HCT116 (cell line): ENCODE data around the gene KSR2. TPM values are rescaled to one million over a fixed set of nuclear protein-coding genes. Genes with fewer than 3 reads are reported as not detected.

Source experiments
- ATAC-seq: fragments of 200-7000 bp; cut with Tn5 transposase; 2 replicates; pipeline ENCODE4 v1.9.1; 2020; ENCODE audit warnings: mild to moderate bottlenecking, moderate library complexity
- BruUV-seq: library from RNA; stranded (reverse); fragments of 400-500 nt; replicated peaks from 2 replicates; lab custom pipeline; 2021; lab: Mats Ljungman, UMichigan
- CTCF ChIA-PET: fragments of 300-600 bp; sonication (Branson Sonifier 250); formaldehyde crosslinking; loops from one replicate; lab custom pipeline; 2021; ENCODE audit warnings: antibody characterized with exemption; lab: Charles Lee
- POLR2A ChIA-PET: fragments of 300-600, 350-600 bp; sonication (Branson Sonifier 250); formaldehyde crosslinking; loops from one replicate; lab custom pipeline; 2021; ENCODE audit warnings: antibody characterized with exemption; lab: Charles Lee
- RAD21 ChIA-PET, 2 experiments: fragments of 300-600 bp; sonication (Branson Sonifier 250); formaldehyde crosslinking; loops; one replicate each; lab custom pipeline; 2023; ENCODE audit warnings: low total read pairs in 2 of 2; ENCODE audit not compliant: uncharacterized antibody in 2 of 2, unreplicated experiment in 2 of 2, low non-redundant PET in 1 of 2; lab: Charles Lee
- DNase-seq: peaks from one replicate; pipeline ENCODE4 v3.0.0-alpha.2; 2010; ENCODE audit warnings: low read depth, low spot score
- H2AFZ ChIP-seq: fragments of 200-600 bp; shearing (Covaris generic), sonication (generic); 2 replicates; pipeline ENCODE4 v1.6.1; 2017; ENCODE audit warnings: low read depth, mixed run types, mixed read lengths, antibody characterized with exemption, low read length; ENCODE audit not compliant: poor library complexity, severe bottlenecking
- H3K27ac ChIP-seq: 2 replicates; pipeline ENCODE4 v1.5.1; 2012; ENCODE audit warnings: low read depth, low read length
- H3K27me3 ChIP-seq: fragments of 200-600 bp; sonication (generic); 2 replicates; pipeline ENCODE4 v1.6.1; 2016; ENCODE audit warnings: mixed run types, low read length, mixed read lengths; ENCODE audit not compliant: insufficient read depth
- H3K36me3 ChIP-seq, 2 experiments: fragments of 200-500 bp in 1 of 2; fragments of 200-600 bp in 1 of 2; sonication (Bioruptor generic) in 1 of 2; sonication (generic) in 1 of 2; 2 replicates each; pipeline versions ENCODE4 v1.5.1 to v1.6.1; 2014 to 2016; ENCODE audit warnings: low read length in 2 of 2, inconsistent platforms in 1 of 2, mixed read lengths in 1 of 2, mixed run types in 1 of 2; ENCODE audit not compliant: insufficient read depth in 2 of 2, control insufficient read depth in 1 of 2
- H3K4me1 ChIP-seq, 2 experiments: fragments of 200-600 bp in 1 of 2; sonication (generic) in 1 of 2; 2 replicates each; pipeline versions ENCODE4 v1.5.1 to v1.6.1; 2012 to 2017; ENCODE audit warnings: low read length in 2 of 2, inconsistent platforms in 1 of 2, mild to moderate bottlenecking in 1 of 2, mixed read lengths in 1 of 2, mixed run types in 1 of 2, moderate library complexity in 1 of 2; ENCODE audit not compliant: insufficient read depth in 2 of 2, control insufficient read depth in 1 of 2
- H3K4me2 ChIP-seq: fragments of 200-600 bp; sonication (generic); 2 replicates; pipeline ENCODE4 v1.6.1; 2017; ENCODE audit warnings: mixed run types, low read length, mixed read lengths
- H3K4me3 ChIP-seq, 2 experiments: fragments of 200-600 bp in 1 of 2; sonication (generic) in 1 of 2; replicated peaks in 1 of 2; 2 replicates each; pipeline ENCODE4 v1.5.1; 2011 to 2016; ENCODE audit warnings: low read length in 2 of 2, control low read depth in 1 of 2, low read depth in 1 of 2, mild to moderate bottlenecking in 1 of 2, mixed read lengths in 1 of 2, mixed run types in 1 of 2
- H3K79me2 ChIP-seq: fragments of 200-600 bp; sonication (generic); 2 replicates; pipeline ENCODE4 v1.6.1; 2017; ENCODE audit warnings: mild to moderate bottlenecking, mixed run types, low read length, moderate library complexity, mixed read lengths; ENCODE audit not compliant: insufficient read depth
- H3K9ac ChIP-seq: fragments of 200-600 bp; sonication (generic); 2 replicates; pipeline ENCODE4 v1.6.1; 2016; ENCODE audit warnings: low read length, mixed read lengths
- H3K9me2 ChIP-seq: fragments of 200-600 bp; sonication (generic), shearing (Covaris generic); 2 replicates; pipeline ENCODE4 v1.6.1; 2017; ENCODE audit warnings: mixed run types, mild to moderate bottlenecking, moderate library complexity; ENCODE audit not compliant: insufficient read depth
- H3K9me3 ChIP-seq, 2 experiments: fragments of 200-500 bp in 1 of 2; fragments of 200-600 bp in 1 of 2; sonication (Bioruptor generic) in 1 of 2; sonication (generic) in 1 of 2; 2 replicates each; pipeline ENCODE4 v1.6.1; 2014 to 2017; ENCODE audit warnings: low read length in 2 of 2, mixed read lengths in 2 of 2, inconsistent platforms in 1 of 2, low read depth in 1 of 2, mild to moderate bottlenecking in 1 of 2, mixed run types in 1 of 2, moderate library complexity in 1 of 2; ENCODE audit not compliant: control insufficient read depth in 1 of 2, insufficient read depth in 1 of 2
- H4K20me1 ChIP-seq: fragments of 200-600 bp; sonication (generic), shearing (Covaris generic); 2 replicates; pipeline ENCODE4 v1.6.1; 2017; ENCODE audit warnings: mixed run types, mild to moderate bottlenecking, moderate library complexity; ENCODE audit not compliant: insufficient read depth
- CBX3 ChIP-seq: IDR thresholded peaks from 2 replicates; pipeline ENCODE4 v1.6.1; 2012; ENCODE audit warnings: low read depth
- EGR1 ChIP-seq: IDR thresholded peaks from 2 replicates; pipeline ENCODE4 v1.6.1; 2012; ENCODE audit warnings: low read depth
- EZH2 ChIP-seq: fragments of 200-600 bp; sonication (generic); IDR thresholded peaks from 2 replicates; pipeline ENCODE4 v1.6.1; 2017; ENCODE audit warnings: antibody characterized with exemption, mixed run types
- JUND ChIP-seq: IDR thresholded peaks from 2 replicates; pipeline ENCODE4 v1.6.1; 2012
- SP1 ChIP-seq: IDR thresholded peaks from 2 replicates; pipeline ENCODE4 v1.6.1; 2012; ENCODE audit warnings: low read depth
- TCF7L2 ChIP-seq: IDR thresholded peaks from 2 replicates; pipeline ENCODE4 v1.7.0; 2011; ENCODE audit warnings: borderline replicate concordance, inconsistent platforms; ENCODE audit not compliant: insufficient read depth, insufficient read length; ENCODE audit errors: extremely low read depth
- YY1 ChIP-seq: IDR thresholded peaks from 2 replicates; pipeline ENCODE4 v1.6.1; 2011; ENCODE audit warnings: low read length, low read depth, moderate library complexity, mild to moderate bottlenecking; ENCODE audit not compliant: insufficient replicate concordance; ENCODE audit errors: extremely low read depth
- ZNF274 ChIP-seq: fragments of 200-500 bp; sonication (Bioruptor generic); IDR thresholded peaks from 2 replicates; pipeline ENCODE4 v1.6.1; 2014; ENCODE audit warnings: mild to moderate bottlenecking, low read depth, low read length, inconsistent platforms
- intact Hi-C: fragments of 100-400 bp; cut with micrococcal nuclease; formaldehyde crosslinking; loops from 2 replicates; pipeline ENCODE4 v1.10.0; 2022
- total RNA-seq: library from RNA; stranded (reverse); gene quantifications from one replicate; pipeline ENCODE4 v1.2.1, GENCODE V29; 2021; ENCODE audit not compliant: unreplicated experiment
- TF ChIP-seq, protein P1 (sequence below): IDR thresholded peaks from 2 replicates; pipeline ENCODE4 v1.6.1; 2012; ENCODE audit warnings: low read depth

KSR2 gene
- total RNA-seq, 1 experiment from 2014 or later = 10.1 TPM

DNA sequence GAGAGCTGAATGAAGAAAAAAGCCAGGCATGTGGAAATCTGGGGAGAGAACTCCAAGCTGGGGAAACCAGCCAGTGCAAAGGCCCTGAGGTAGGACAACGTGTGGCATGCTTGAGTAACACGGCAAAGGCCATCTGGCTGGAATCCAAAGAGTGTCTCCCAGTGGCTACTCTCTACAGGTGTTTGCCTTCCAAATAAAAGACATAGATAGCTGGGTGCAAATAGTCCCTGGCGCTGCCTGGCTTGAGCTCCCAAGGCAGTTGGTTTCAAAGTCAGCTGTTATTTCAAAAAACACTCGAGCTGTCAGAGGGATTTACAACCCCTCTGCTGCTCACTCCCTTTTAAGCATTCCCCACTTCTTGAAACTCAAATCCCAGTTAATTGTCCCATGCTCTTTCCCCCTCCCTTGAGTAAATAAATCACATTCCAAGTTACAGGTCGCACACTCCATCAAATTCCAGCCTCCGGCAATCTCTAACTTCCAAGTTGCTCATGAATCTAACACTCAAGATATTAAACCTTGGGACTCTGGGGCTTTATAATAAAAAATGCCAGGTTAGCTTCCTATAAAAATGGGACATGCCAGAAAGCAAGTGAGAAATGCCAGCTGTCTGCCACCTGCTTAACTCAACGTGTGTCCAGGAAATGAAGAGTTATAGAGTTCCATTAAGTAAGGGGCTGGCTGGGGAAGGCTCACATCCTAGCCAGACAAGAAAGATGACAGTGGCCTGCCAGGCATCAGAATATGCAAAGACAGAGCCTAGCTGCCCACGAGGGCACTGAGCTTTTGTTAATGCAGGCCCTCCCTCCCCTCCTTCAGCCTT lies 473.7 kb downstream of the KSR2 start:
- Histone ChIP-seq H3K4me1 (peaks cover 0 to 2% of the 10 kb centered on the region in 2 experiments; a peak in 1 of 4 replicates), H3K9me3 (no peaks in the 10 kb centered on the region), H3K4me2 (no peak overlapping the region), H3K4me3 (no peak overlapping the region), H4K20me1 (no peaks in the 10 kb centered on the region), H2AFZ (no peak overlapping the region), H3K79me2 (no peaks in the 10 kb centered on the region)
- BruUV-seq = no TSS peak
- RAD21 ChIA-PET = no interaction called here
- intact Hi-C loops = no loop called here
- TF ChIP-seq TCF7L2 = no peak
- TF ChIP-seq SP1 = no peak
- TF ChIP-seq YY1 = no peak
- TF ChIP-seq ZNF274 = no peak
- no peak for TF ChIP-seq CBX3
- TF ChIP-seq EGR1 = no peak
- no peak for TF ChIP-seq EZH2
- TF ChIP-seq JUND = no peak
- TF ChIP-seq, protein P1, sequence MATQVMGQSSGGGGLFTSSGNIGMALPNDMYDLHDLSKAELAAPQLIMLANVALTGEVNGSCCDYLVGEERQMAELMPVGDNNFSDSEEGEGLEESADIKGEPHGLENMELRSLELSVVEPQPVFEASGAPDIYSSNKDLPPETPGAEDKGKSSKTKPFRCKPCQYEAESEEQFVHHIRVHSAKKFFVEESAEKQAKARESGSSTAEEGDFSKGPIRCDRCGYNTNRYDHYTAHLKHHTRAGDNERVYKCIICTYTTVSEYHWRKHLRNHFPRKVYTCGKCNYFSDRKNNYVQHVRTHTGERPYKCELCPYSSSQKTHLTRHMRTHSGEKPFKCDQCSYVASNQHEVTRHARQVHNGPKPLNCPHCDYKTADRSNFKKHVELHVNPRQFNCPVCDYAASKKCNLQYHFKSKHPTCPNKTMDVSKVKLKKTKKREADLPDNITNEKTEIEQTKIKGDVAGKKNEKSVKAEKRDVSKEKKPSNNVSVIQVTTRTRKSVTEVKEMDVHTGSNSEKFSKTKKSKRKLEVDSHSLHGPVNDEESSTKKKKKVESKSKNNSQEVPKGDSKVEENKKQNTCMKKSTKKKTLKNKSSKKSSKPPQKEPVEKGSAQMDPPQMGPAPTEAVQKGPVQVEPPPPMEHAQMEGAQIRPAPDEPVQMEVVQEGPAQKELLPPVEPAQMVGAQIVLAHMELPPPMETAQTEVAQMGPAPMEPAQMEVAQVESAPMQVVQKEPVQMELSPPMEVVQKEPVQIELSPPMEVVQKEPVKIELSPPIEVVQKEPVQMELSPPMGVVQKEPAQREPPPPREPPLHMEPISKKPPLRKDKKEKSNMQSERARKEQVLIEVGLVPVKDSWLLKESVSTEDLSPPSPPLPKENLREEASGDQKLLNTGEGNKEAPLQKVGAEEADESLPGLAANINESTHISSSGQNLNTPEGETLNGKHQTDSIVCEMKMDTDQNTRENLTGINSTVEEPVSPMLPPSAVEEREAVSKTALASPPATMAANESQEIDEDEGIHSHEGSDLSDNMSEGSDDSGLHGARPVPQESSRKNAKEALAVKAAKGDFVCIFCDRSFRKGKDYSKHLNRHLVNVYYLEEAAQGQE = no peak
- TF ChIP-seq, all 23 proteins: peak for 0
- Histone ChIP-seq H3K9ac (no peak overlapping the region), H3K27ac (no peak overlapping the region), H3K9me2 (no peaks in the 10 kb centered on the region), H3K27me3 (no peaks in the 10 kb centered on the region), H3K36me3 (no peaks in the 10 kb centered on the region)
- POLR2A ChIA-PET = interaction anchor here (0.5 kb wide), 1 partner anchor 476 kb away, joined by 3 read pairs; no protein-coding TSS in a partner anchor
- CTCF ChIA-PET = no interaction called here
- no peak for ATAC-seq
- no peak for DNase-seq
